ENCODE measurements around the gene KCNT2. TPM values are rescaled to one million over a fixed set of nuclear protein-coding genes. Genes with fewer than 3 reads are reported as not detected.

Gene KCNT2
- polyA plus RNA-seq, 1 donor from 2014 or later: 21.4 TPM

- Histone ChIP-seq H3K27me3 (ENCODE audit: insufficient read depth, low read depth, low read length) (no peaks in the 10 kb centered on the region), H3K9me2 (ENCODE audit: insufficient read depth, low read length) (no peaks in the 10 kb centered on the region), H3K36me3 (ENCODE audit: insufficient read depth, low read length) (no peaks in the 10 kb centered on the region), H3K4me3 (ENCODE audit: low read length) (no peak overlapping the region), H4K20me1 (ENCODE audit: insufficient read depth) (no peaks in the 10 kb centered on the region), H2AFZ (ENCODE audit: low read depth, low read length) (no peak overlapping the region), H3K4me2 (ENCODE audit: low read length) (no peak overlapping the region), H3K9ac (ENCODE audit: low read length) (no peak overlapping the region), H3F3A (ENCODE audit: insufficient read depth, low read length, poor library complexity, severe bottlenecking) (no peaks in the 10 kb centered on the region), H3K79me2 (replicated peaks; ENCODE audit: insufficient read depth, low read length) (peaks cover 9% of the 10 kb centered on the region), H3K9me3 (ENCODE audit: low read length) (no peaks in the 10 kb centered on the region), H3K27ac (ENCODE audit: low read length) (no peak overlapping the region)
- TF ChIP-seq CTCF (IDR thresholded peaks at IDR 0.05; ENCODE audit: poor library complexity, severe bottlenecking) (no peak), TAF1 (IDR thresholded peaks at IDR 0.05; ENCODE audit: low read depth) (no peak), SMC3 (conservative IDR thresholded peaks at IDR 0.05; ENCODE audit: poor library complexity) (no peak), EZH2 (IDR thresholded peaks at IDR 0.05; ENCODE audit: borderline replicate concordance, insufficient read depth, low read length, poor library complexity, severe bottlenecking) (no peak), EP300 (conservative IDR thresholded peaks at IDR 0.05; ENCODE audit: poor library complexity, severe bottlenecking) (no peak), MXI1 (conservative IDR thresholded peaks at IDR 0.05; ENCODE audit: poor library complexity, severe bottlenecking) (no peak), REST (IDR thresholded peaks at IDR 0.05; ENCODE audit: borderline replicate concordance) (no peak), POLR2AphosphoS5 (IDR thresholded peaks at IDR 0.05) (no peak), RAD21 (conservative IDR thresholded peaks at IDR 0.05) (no peak)
Observed at GRCh38 chr1:196611873-196612272, 3.6 kb upstream of the KCNT2 start.

GRCh38 chr1:196609370-196609737, 1.1 kb upstream of the KCNT2 start:
- peak overlapping the region; percentile 52 for H3K4me2 ChIP-seq (ENCODE audit: low read length)
- peak overlapping the region; percentile 65 for H3K9ac ChIP-seq (ENCODE audit: low read length)
- no peaks in the 10 kb centered on the region for H4K20me1 ChIP-seq (ENCODE audit: insufficient read depth)

More at GRCh38 chr1:196609370-196609737, 1.1 kb upstream of the KCNT2 start:
- peak overlapping the region; percentile 72 for H3K4me3 ChIP-seq (ENCODE audit: low read length)
- H2AFZ ChIP-seq (ENCODE audit: low read depth, low read length): peak overlapping the region; percentile 11
- no peaks in the 10 kb centered on the region for H3F3A ChIP-seq (ENCODE audit: insufficient read depth, low read length, poor library complexity, severe bottlenecking)
- H3K9me2 ChIP-seq (ENCODE audit: insufficient read depth, low read length): no peaks in the 10 kb centered on the region
- H3K9me3 ChIP-seq (ENCODE audit: low read length): no peaks in the 10 kb centered on the region
- H3K27me3 ChIP-seq (ENCODE audit: insufficient read depth, low read depth, low read length): no peaks in the 10 kb centered on the region
- peaks cover 30% of the 10 kb centered on the region for H3K79me2 ChIP-seq (replicated peaks; ENCODE audit: insufficient read depth, low read length)
- no peaks in the 10 kb centered on the region for H3K36me3 ChIP-seq (ENCODE audit: insufficient read depth, low read length)
- peak; percentile 3 for TF ChIP-seq MXI1 (conservative IDR thresholded peaks at IDR 0.05; ENCODE audit: poor library complexity, severe bottlenecking)
- no peak for TF ChIP-seq TAF1 (IDR thresholded peaks at IDR 0.05; ENCODE audit: low read depth)
- no peak for TF ChIP-seq EP300 (conservative IDR thresholded peaks at IDR 0.05; ENCODE audit: poor library complexity, severe bottlenecking)
- TF ChIP-seq CTCF (IDR thresholded peaks at IDR 0.05; ENCODE audit: poor library complexity, severe bottlenecking): no peak
- TF ChIP-seq EZH2 (IDR thresholded peaks at IDR 0.05; ENCODE audit: borderline replicate concordance, insufficient read depth, low read length, poor library complexity, severe bottlenecking): no peak
- H3K27ac ChIP-seq (ENCODE audit: low read length): peak overlapping the region; percentile 69

All from neural cell (in vitro differentiated cells).